HG03025 (cell line): ENCODE measurements around the gene LYSMD2.
"Not testable (repeated sequence)": the region's sequence is repeated elsewhere in the genome, so short reads cannot be mapped to it uniquely, and the experiment has no call there.

Experiments used
- ATAC-seq: cut with Tn5 transposase; IDR thresholded peaks from one replicate; pipeline ENCODE4 v1.9.1; 2021; ENCODE audit warnings: mild to moderate bottlenecking, moderate library complexity; ENCODE audit not compliant: unreplicated experiment, low FRiP score

The LYSMD2 gene, protein sequence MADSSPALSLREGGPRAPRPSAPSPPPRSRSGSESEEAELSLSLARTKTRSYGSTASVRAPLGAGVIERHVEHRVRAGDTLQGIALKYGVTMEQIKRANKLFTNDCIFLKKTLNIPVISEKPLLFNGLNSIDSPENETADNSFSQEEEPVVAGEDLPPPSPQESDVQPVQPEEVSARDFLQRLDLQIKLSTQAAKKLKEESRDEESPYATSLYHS

DNA sequence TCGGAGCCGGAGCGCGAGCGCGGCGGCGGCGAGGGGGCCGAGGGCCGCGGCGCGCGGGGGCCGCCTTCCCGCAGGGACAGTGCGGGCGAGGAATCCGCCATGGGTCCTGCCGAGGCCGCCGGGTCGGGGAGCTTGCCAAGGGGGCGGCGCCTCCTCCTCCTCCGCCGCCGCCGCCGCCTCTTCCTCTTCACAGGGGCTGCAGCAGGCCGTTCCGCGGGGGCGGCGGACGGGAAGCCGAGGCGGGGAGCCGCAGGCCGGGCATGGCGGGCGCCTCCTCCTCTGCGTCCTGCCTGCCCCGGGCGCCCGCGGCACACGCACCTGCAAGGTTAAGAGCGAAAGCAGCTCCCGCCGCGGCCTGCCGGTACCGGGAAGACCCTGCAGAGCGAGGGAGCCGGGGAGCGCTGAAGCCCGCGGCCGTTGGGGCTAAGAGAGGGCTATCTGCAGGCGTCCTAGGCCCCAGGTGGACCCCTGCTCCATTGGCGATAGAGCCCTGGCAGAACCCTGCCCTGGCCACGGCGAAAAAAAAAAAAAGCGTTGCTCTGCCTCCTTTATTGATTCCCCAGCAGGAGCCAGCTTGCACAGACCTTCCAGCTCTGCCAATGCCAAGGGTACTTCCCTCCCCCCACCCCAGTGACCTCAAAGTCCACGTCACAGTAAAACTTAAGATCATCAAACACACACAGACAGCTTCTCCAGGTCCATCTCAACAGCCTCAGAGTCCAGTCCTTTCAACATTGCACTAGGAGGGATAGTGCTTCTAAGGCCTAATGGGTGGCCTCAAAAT lies at the start of gene LYSMD2:
Gene LYSMD2 (minus strand): TSS at position 134 of the 784 bp plus-strand sequence. CDS start 33 bp downstream, at position 101.
- ATAC-seq = peak; percentile 57

DNA sequence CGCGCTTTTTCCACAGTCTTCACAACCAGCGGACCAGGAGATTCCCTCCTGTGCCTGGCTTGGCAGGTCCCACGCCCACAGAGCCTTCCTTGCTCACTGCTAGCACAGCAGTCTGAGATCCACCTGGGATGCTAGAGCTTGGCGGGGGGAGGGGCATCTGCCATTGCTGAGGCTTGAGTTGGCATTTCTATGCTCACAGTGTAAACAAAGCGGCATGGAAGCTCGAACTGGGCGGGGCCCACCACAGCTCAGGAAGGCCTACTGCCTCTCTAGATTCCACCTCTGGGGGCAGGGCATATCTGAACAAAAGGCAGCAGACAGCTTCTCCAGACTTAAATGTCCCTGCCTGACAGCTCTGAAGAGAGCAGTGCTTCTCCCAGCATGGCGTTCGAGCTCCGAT lies 49.7 kb upstream of the LYSMD2 start:
- not testable (repeated sequence) for ATAC-seq

GRCh38 chr15:51783967-51784366 lies 46.5 kb upstream of the LYSMD2 start:
- no peak for ATAC-seq

DNA sequence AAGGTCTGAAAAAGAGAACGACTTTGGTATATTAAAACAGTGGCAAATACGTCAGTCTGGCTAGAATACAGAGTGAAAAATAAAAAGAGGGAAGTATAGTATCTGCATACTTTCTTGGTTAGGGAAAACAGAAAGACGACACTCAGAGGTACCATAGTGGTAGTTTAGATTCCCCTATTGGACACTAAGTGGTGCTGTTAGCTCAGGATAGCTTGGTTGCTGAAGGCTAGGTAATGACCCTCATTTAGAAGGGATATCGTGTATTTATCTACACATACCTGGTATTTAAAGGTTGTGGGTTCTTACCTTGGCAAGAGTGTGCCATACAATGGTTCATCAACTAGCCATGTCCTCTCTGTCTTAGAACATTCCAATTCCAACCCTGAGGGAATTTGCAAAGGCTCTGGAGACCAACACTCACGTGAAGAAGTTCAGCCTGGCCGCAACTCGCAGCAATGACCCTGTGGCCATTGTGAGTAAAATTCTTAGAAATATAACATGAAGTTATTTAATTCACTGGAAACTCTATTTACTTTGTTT lies 45.0 kb upstream of the LYSMD2 start:
- no peak for ATAC-seq

DNA sequence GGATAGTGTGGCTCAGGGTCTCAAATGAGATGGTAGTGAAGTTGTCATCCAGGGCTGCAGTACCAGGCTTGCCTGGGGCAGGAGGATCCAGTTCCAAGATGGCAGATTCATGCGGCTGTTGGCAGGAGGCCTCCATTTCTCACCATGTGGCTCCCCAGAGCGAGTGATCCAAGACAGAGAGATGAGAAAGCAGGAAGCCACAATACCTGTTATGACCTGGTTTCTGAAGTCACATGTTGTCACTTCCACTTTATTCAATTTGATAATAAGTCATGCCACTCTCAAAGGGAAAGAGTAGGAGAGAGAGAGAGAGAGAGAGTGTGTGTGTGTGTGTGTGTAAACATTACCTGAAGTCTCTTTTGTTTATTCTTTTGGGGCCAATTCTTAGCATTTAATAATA lies 44.1 kb upstream of the LYSMD2 start:
- ATAC-seq = no peak

- no peak for ATAC-seq
These were observed 43.2 kb upstream of the LYSMD2 start for GRCh38 chr15:51780636-51781035.

GRCh38 chr15:51776952-51777569 lies 39.6 kb upstream of the LYSMD2 start:
- no peak for ATAC-seq

DNA sequence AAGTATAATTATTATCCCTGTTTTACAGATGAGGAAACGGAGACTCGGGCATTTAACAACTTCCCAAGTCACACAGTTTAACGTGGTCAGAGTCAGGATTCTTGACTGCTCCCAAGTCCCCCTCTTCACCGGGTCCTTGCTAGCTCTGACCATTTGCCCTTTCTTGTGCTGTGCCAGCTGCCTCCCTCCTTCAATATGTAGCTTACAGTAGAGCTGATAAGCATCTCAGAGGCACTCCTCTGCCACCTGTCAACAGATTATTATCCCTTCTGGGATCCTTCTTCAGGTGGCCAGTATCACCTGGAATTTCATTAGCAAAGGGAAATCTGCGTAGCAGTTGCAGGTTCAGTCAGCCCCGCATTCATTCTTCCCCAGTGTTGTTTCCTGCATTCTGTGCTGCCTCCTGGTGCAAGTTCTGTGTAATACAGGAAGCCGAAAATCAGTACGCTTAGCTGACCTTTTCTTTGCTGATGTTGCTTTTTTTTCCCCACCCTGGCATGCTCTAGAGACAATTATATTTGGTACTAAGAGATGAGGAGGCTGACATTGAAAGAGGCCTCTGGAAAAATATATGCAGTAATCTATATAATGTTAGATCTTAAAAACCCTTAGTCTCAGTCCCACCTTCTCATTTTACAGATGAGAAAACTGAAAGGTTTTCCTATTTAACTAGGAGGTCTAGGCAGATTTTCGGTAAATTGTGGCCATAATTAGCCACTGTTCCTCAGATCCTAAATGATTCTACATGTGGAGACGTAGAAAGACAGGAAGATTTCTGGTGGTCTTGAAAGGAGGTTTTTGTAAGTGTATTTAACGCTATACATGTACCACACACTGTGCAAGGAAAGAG lies 38.7 kb upstream of the LYSMD2 start:
- ATAC-seq = no peak

GRCh38 chr15:51774916-51775315 lies 37.5 kb upstream of the LYSMD2 start:
- no peak for ATAC-seq

DNA sequence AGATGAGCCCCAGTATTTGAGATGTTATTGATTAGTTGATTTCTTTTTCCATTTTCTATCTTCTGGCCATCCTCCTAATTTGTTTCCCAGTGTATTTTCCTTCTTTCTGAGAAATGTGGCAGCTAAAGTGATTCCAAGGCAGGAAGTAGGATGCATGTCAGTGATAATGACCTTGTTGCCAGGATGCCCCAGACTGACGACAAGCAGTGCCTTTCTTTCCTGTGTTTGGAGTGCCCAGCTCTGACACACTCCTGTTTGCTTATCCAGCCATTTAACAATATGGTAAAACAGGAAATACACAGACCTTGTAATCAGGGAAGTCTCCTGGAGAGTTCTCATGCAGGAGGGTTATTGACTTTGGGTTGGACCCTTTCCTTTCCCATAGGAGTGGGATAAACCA lies 34.3 kb upstream of the LYSMD2 start:
- no peak for ATAC-seq

GRCh38 chr15:51770902-51771301 lies 33.4 kb upstream of the LYSMD2 start:
- no peak for ATAC-seq

DNA sequence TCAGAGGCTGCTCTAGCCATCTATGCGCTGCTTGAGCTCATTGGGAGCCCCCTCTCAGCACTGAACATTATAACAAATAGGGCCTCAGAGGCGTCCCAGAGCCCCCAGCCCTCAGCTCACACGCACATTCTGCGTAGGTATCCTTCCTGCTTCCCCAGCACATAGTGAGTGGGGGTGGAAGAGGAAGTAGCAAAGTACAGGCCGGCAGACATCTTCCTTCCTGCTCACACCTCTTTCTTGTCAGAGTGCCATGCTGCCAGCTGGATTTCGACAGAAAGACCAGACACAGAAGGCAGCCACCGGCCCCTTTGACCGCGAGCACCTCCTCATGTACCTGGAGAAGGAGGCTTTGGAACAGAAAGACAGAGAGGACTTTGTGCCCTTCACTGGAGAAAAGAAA lies 30.6 kb upstream of the LYSMD2 start:
- no peak for ATAC-seq

DNA sequence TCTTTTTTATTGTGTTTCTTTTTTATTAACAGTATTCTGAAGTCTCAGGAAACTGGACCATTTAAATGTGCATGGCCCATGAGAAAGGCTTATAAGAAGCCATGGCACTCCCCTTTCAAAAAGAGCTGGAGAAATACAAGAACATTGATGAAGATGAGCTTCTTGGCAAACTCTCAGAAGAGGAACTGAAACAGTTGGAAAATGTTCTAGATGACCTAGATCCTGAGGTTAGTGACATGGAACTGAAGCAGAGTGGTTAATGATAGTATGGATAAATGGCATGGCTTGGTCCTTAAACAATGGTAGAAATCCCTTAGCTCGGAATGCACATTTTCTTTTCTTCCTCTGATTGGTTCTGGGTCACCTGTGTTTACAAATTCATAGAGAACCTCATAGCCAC lies 28.9 kb upstream of the LYSMD2 start:
- no peak for ATAC-seq

DNA sequence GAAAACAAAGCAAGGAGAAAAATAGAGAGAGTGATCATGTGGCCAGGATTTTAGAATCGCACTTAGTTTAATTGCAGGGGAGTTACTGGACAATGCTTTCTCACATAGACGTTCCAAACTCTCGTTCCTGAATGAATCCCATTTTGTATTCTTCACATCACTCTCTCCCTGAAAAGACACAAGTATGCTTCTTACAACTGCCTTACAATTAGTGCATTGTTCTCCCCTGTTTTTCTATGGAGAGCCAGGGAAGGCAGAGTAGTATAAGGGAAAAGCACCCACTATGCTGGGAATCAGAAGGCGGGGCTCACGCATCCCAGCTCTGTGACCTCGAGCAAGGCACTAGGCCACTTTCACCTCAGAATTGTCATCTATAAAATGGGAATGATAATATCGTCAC lies 28.3 kb upstream of the LYSMD2 start:
- no peak for ATAC-seq

- ATAC-seq = no peak
These were observed 23.4 kb upstream of the LYSMD2 start for GRCh38 chr15:51760805-51761204.

GRCh38 chr15:51759557-51760070 lies 22.2 kb upstream of the LYSMD2 start:
- ATAC-seq = no peak

- no peak for ATAC-seq
These were observed 21.2 kb upstream of the LYSMD2 start for GRCh38 chr15:51758645-51759044.

GRCh38 chr15:51757450-51757849 lies 20.0 kb upstream of the LYSMD2 start:
- no peak for ATAC-seq

- no peak for ATAC-seq
These were observed 19.0 kb upstream of the LYSMD2 start for GRCh38 chr15:51756482-51756881.

DNA sequence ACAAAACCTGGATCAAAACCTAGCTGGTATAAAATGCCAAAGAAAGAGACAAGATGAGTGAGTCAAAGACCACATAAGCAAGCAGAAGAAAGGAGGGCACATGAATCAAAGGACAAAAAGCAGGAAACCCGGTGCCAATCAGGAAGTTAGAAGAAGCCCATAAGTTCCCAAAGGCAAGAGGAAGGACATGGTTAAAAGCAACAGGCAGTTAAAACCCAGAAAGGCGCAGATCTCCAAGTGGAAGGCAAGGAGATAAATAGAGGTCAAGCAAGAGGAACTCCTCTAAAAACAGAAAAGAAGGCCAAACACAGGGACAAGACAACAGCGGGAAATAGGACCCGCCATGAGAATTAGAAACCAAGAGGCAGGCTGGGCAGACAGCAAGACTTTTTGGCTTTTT lies 18.3 kb upstream of the LYSMD2 start:
- no peak for ATAC-seq
